ENCODE measurements around the gene ADSL. TPM values are rescaled to one million over a fixed set of nuclear protein-coding genes. Genes with fewer than 3 reads are reported as not detected.

The ADSL gene
- total RNA-seq, 1 donor = 151 TPM

- no peak for DNase-seq (ENCODE audit: low read depth in 2 of 3, low spot score in 2 of 3)
Observed at GRCh38 chr22:40403141-40403540, 56.8 kb downstream of the ADSL start.

GRCh38 chr22:40403651-40404050 is 57.4 kb downstream of the ADSL start:
- no peak for DNase-seq (ENCODE audit: low read depth in 2 of 3, low spot score in 2 of 3)

GRCh38 chr22:40404251-40405177 is 58.2 kb downstream of the ADSL start:
- DNase-seq (ENCODE audit: low read depth in 2 of 3, low spot score in 2 of 3) = no peak

- no peak for DNase-seq (ENCODE audit: low read depth in 2 of 3, low spot score in 2 of 3)
Observed at GRCh38 chr22:40405178-40406062, 59.1 kb downstream of the ADSL start.

GRCh38 chr22:40406063-40406890 is 60.0 kb downstream of the ADSL start:
- no peak for DNase-seq (ENCODE audit: low read depth in 2 of 3, low spot score in 2 of 3)

- DNase-seq (ENCODE audit: low read depth in 2 of 3, low spot score in 2 of 3) = no peak
Observed at GRCh38 chr22:40407021-40407761, 60.9 kb downstream of the ADSL start.

GRCh38 chr22:40407831-40408717 is 61.8 kb downstream of the ADSL start:
- no peak for DNase-seq (ENCODE audit: low read depth in 2 of 3, low spot score in 2 of 3)

- no peak for DNase-seq (ENCODE audit: low read depth in 2 of 3, low spot score in 2 of 3)
Observed at GRCh38 chr22:40408718-40409612, 62.7 kb downstream of the ADSL start.

- DNase-seq (ENCODE audit: low read depth in 2 of 3, low spot score in 2 of 3) = no peak
Observed at GRCh38 chr22:40409613-40410113, 63.4 kb downstream of the ADSL start.

- DNase-seq (ENCODE audit: low read depth in 2 of 3, low spot score in 2 of 3) = no peak
Observed at GRCh38 chr22:40410272-40410671, 64.0 kb downstream of the ADSL start.

GRCh38 chr22:40410731-40411505 is 64.6 kb downstream of the ADSL start:
- DNase-seq (ENCODE audit: low read depth in 2 of 3, low spot score in 2 of 3) = no peak

- DNase-seq (ENCODE audit: low read depth in 2 of 3, low spot score in 2 of 3) = no peak
Observed at GRCh38 chr22:40411506-40411861, 65.2 kb downstream of the ADSL start.

- DNase-seq (ENCODE audit: low read depth in 2 of 3, low spot score in 2 of 3) = no peak
Observed at GRCh38 chr22:40412441-40412840, 66.1 kb downstream of the ADSL start.

- no peak for DNase-seq (ENCODE audit: low read depth in 2 of 3, low spot score in 2 of 3)
Observed at GRCh38 chr22:40413873-40414272, 67.6 kb downstream of the ADSL start.

GRCh38 chr22:40414311-40414710 is 68.0 kb downstream of the ADSL start:
- no peak for DNase-seq (ENCODE audit: low read depth in 2 of 3, low spot score in 2 of 3)

- no peak for DNase-seq (ENCODE audit: low read depth in 2 of 3, low spot score in 2 of 3)
Observed at GRCh38 chr22:40414838-40415505, 68.7 kb downstream of the ADSL start.

Measured in hematopoietic multipotent progenitor cell (in vitro differentiated cells).